ENCODE data around the gene TOX2. TPM values are rescaled to one million over a fixed set of nuclear protein-coding genes. Genes with fewer than 3 reads are reported as not detected.

Gene TOX2
- total RNA-seq, 4 donors from 2014 or later = 3.4 to 7.7 (median 5.2) TPM

DNA sequence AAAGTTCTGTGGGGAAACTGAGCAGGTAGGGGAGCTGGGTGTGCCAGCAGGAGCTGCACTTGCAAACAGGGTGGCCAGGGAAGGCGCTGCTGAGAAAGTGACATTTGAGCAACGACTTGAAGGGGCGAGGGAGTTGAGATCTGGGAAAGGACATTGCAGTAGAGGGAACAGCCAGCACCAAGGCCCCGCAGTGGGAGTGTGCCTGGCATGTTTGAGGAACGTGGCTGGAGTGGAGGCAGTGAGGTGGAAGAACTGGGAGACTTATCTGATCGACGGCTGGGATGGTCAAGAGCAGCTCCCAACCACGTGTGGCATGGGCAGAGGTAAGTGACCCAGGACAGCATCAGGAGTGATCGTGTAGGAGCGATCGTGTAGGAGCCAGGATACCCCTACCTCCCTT is 77.3 kb downstream of the TOX2 start:
- Histone ChIP-seq H3K9me3 (no peaks in the 10 kb centered on the region), H3K4me3 (replicated peaks in 1 of 3) (no peak overlapping the region), H3K36me3 (no peaks in the 10 kb centered on the region), H3K4me1 (no peaks in the 10 kb centered on the region), H3K27me3 (no peaks in the 10 kb centered on the region), H3K27ac (no peak overlapping the region)
- WGBS, 2 donors = 69 to 71% methylated on average over 11 of the region's 11 CpGs
- intact Hi-C loops (cut with DNase I) = no loop called here
- no peak for TF ChIP-seq POLR2A (IDR thresholded peaks at IDR 0.05)
- TF ChIP-seq, protein P1, sequence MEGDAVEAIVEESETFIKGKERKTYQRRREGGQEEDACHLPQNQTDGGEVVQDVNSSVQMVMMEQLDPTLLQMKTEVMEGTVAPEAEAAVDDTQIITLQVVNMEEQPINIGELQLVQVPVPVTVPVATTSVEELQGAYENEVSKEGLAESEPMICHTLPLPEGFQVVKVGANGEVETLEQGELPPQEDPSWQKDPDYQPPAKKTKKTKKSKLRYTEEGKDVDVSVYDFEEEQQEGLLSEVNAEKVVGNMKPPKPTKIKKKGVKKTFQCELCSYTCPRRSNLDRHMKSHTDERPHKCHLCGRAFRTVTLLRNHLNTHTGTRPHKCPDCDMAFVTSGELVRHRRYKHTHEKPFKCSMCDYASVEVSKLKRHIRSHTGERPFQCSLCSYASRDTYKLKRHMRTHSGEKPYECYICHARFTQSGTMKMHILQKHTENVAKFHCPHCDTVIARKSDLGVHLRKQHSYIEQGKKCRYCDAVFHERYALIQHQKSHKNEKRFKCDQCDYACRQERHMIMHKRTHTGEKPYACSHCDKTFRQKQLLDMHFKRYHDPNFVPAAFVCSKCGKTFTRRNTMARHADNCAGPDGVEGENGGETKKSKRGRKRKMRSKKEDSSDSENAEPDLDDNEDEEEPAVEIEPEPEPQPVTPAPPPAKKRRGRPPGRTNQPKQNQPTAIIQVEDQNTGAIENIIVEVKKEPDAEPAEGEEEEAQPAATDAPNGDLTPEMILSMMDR (IDR thresholded peaks at IDR 0.05) = no peak
- DNase-seq = no peak

DNA sequence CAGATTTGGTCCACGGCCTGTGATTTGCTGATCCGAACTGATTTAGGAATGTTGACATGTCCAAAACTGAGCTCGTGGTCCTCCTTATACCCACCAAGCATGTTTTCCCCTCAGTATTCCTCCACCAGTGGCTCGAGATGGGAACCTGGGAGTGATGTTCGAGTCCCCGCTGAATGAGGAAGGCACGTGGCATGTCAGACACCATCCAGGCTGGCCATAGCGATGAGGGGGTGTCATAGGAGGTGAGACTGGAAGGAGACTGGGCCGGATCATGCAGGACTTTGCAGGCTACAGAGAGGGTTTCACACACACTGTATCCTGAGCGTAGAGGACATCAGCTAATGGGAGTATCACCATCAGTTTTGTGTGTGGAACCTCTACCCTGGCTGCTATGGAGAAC is 78.2 kb downstream of the TOX2 start:
- 90 to 95% methylated on average over 10 of the region's 10 CpGs for whole genome bisulfite sequencing, 2 donors
- Histone ChIP-seq H3K9me3 (no peaks in the 10 kb centered on the region), H3K27me3 (no peaks in the 10 kb centered on the region), H3K27ac (no peak overlapping the region), H3K36me3 (no peaks in the 10 kb centered on the region), H3K4me3 (replicated peaks in 1 of 3) (no peak overlapping the region), H3K4me1 (no peaks in the 10 kb centered on the region)
- intact Hi-C loops (cut with DNase I) = no loop called here
- TF ChIP-seq, protein P1 (IDR thresholded peaks at IDR 0.05) = no peak
- no peak for TF ChIP-seq POLR2A (IDR thresholded peaks at IDR 0.05)
- DNase-seq = no peak

DNA sequence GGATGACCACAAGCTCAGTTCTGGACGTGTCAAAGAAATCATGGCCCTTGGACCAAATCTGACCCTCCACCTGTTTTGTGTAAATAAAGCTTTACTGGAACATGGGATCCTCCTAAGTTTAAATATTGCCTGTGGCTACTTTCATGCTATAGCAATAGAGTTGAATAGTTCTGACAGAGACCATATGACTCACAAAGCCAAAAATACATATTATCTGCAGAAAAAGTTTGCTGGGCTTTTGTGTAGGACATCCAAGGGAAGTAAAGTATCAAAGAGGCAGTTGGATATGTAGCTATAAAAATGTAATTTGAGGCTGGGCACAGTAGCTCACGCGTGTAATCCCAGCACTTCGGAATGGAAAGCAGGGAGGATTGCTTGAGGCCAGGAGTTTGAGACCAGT is 78.9 kb downstream of the TOX2 start:
- DNase-seq = no peak
- no peaks in the 10 kb centered on the region for H3K9me3 ChIP-seq
- 76 to 91% methylated on average over 4 of the region's 4 CpGs for WGBS, 2 donors
- no peaks in the 10 kb centered on the region for H3K4me1 ChIP-seq
- no peak overlapping the region for H3K27ac ChIP-seq
- intact Hi-C loops (cut with DNase I) = no loop called here
- TF ChIP-seq, protein P1 (IDR thresholded peaks at IDR 0.05) = no peak
- TF ChIP-seq POLR2A (IDR thresholded peaks at IDR 0.05) = no peak
- H3K36me3 ChIP-seq = no peaks in the 10 kb centered on the region
- no peaks in the 10 kb centered on the region for H3K27me3 ChIP-seq
- no peak overlapping the region for H3K4me3 ChIP-seq (replicated peaks in 1 of 3)

DNA sequence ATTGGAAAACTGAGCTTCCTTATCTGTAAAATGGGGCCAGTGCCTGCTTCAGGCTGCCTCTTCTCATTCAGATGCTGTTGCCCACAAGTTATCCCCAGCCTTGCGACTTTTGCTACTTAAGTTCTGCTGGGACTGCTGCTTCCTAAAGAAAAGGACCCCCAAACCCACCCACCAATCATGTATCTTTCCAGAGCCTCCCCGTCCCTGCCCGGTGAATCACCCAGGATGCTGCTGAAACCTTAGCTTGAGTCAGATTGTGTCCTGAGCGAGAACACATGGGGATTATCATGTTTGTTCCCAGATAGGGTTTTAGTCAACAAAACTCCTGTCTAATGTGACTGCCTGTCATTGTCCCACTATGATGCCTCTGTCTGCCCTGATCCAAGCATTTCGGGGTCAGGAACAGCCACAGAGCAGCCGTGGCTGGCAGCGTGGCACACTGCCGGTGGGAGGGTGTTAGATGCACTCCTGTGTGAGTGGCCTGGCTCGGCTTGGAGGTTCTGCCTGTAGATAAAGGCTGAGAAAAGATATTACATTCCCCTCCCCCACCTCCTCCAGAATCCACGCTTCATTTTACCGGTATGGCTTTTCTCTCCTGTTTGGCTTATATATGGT is 79.9 kb downstream of the TOX2 start:
- Histone ChIP-seq H3K27ac (no peak overlapping the region), H3K36me3 (no peaks in the 10 kb centered on the region), H3K27me3 (no peaks in the 10 kb centered on the region), H3K4me1 (no peaks in the 10 kb centered on the region), H3K4me3 (replicated peaks in 1 of 3) (no peak overlapping the region), H3K9me3 (no peaks in the 10 kb centered on the region)
- no peak for DNase-seq
- 70 to 76% methylated on average over 11 of the region's 11 CpGs for WGBS, 2 donors
- TF ChIP-seq POLR2A (IDR thresholded peaks at IDR 0.05) = no peak
- TF ChIP-seq, protein P1 (IDR thresholded peaks at IDR 0.05) = no peak
- intact Hi-C loops (cut with DNase I) = no loop called here

DNA sequence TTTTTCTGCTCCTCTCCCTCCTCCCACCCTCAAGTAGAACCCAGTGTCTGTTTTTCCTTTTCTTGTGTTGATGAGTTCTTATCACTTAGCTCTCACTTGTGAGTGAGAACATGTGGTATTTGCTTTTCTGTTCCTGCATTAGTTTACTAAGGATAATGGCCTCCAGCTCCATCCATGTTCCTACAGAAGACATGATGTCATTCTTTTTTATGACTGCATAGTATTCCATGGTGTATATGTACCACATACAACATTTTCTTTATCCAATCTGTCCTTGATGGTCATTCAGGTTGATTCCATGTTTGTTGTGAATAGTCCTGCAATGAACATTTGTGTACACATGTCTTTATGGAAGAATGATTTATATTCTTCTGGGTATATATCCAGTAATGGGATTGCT is 81.0 kb downstream of the TOX2 start:
- no peak overlapping the region for H3K4me3 ChIP-seq (replicated peaks in 1 of 3)
- H3K27ac ChIP-seq = no peak overlapping the region
- H3K4me1 ChIP-seq = no peaks in the 10 kb centered on the region
- H3K36me3 ChIP-seq = no peaks in the 10 kb centered on the region
- no peak for DNase-seq
- no peaks in the 10 kb centered on the region for H3K9me3 ChIP-seq
- no peaks in the 10 kb centered on the region for H3K27me3 ChIP-seq
- TF ChIP-seq, protein P1 (IDR thresholded peaks at IDR 0.05) = no peak
- TF ChIP-seq POLR2A (IDR thresholded peaks at IDR 0.05) = no peak
- intact Hi-C loops (cut with DNase I) = no loop called here

All from thyroid gland (tissue), 4 donors.